Transverse colon (tissue), 4 donors: ENCODE data around the gene SIGLEC1.

ENCODE experiments used
- CTCF ChIP-seq, 5 experiments: fragments of 200-600 bp in 3 of 5; fragments of 450-650 bp in 2 of 5; sonication (generic) in 3 of 5; IDR thresholded peaks; 1 replicate in 2 of 5; 2 replicates in 3 of 5; pipeline ENCODE4 v1.5.1; 2016 to 2017; ENCODE audit warnings: antibody characterized with exemption in 5 of 5, inconsistent platforms in 3 of 5, mild to moderate bottlenecking in 2 of 5, moderate library complexity in 1 of 5
- POLR2AphosphoS5 ChIP-seq, 3 donors: sonication (generic); formaldehyde crosslinking; IDR thresholded peaks; one replicate each; pipeline ENCODE4 v1.6.1; 2016; ENCODE audit warnings: antibody characterized with exemption in 3 of 3

GRCh38 chr20:3727401-3728021 is 15.1 kb upstream of the SIGLEC1 start:
- no peak for TF ChIP-seq POLR2AphosphoS5 (IDR thresholded peaks at IDR 0.05)
- TF ChIP-seq CTCF (IDR thresholded peaks at IDR 0.05), result no peak
